ENCODE results near the gene VPS39.

VPS39 gene

GRCh38 chr15:42144841-42145375, 63.2 kb downstream of the VPS39 start:
- DNase-seq: no peak

GRCh38 chr15:42143866-42144625, 64.1 kb downstream of the VPS39 start:
- DNase-seq: no peak

- DNase-seq: no peak
These were observed 64.7 kb downstream of the VPS39 start for GRCh38 chr15:42143356-42143755.

GRCh38 chr15:42141795-42142667, 66.1 kb downstream of the VPS39 start:
- no peak for DNase-seq

GRCh38 chr15:42141246-42141645, 66.9 kb downstream of the VPS39 start:
- no peak for DNase-seq

GRCh38 chr15:42140383-42141070, 67.6 kb downstream of the VPS39 start:
- DNase-seq: no peak

GRCh38 chr15:42139596-42139995, 68.5 kb downstream of the VPS39 start:
- no peak for DNase-seq

- DNase-seq: no peak
These were observed 69.1 kb downstream of the VPS39 start for GRCh38 chr15:42138968-42139386.

- DNase-seq: no peak
These were observed 69.7 kb downstream of the VPS39 start for GRCh38 chr15:42138411-42138810.

- DNase-seq: no peak
These were observed 70.4 kb downstream of the VPS39 start for GRCh38 chr15:42137461-42138261.

GRCh38 chr15:42136513-42136912, 71.6 kb downstream of the VPS39 start:
- no peak for DNase-seq

GRCh38 chr15:42135351-42135750, 72.8 kb downstream of the VPS39 start:
- no peak for DNase-seq

- no peak for DNase-seq
These were observed 73.4 kb downstream of the VPS39 start for GRCh38 chr15:42134617-42135245.

GRCh38 chr15:42133886-42134502, 74.1 kb downstream of the VPS39 start:
- peak; percentile 40 for DNase-seq

- DNase-seq: no peak
These were observed 74.7 kb downstream of the VPS39 start for GRCh38 chr15:42133356-42133755.

- DNase-seq: no peak
These were observed 76.0 kb downstream of the VPS39 start for GRCh38 chr15:42131826-42132806.

GRCh38 chr15:42131006-42131405, 77.1 kb downstream of the VPS39 start:
- DNase-seq: no peak

GRCh38 chr15:42130246-42130986, 77.7 kb downstream of the VPS39 start:
- DNase-seq: no peak

- no peak for DNase-seq
These were observed 78.7 kb downstream of the VPS39 start for GRCh38 chr15:42129364-42129763.
